GM12878 (cell line): ENCODE data around the gene SLC37A2. TPM values are rescaled to one million over a fixed set of nuclear protein-coding genes. Genes with fewer than 3 reads are reported as not detected.
A peak's percentile ranks its signal among the peaks of the same experiment; 100 is the strongest.

Experiments used
- ATF3 ChIP-seq: IDR thresholded peaks from 2 replicates; pipeline ENCODE4 v1.6.1; 2011; ENCODE audit warnings: low read depth, mild to moderate bottlenecking, low read length, moderate library complexity, borderline replicate concordance; ENCODE audit errors: extremely low read depth
- BCL11A ChIP-seq: IDR thresholded peaks from 2 replicates; pipeline ENCODE4 v1.6.1; 2011; ENCODE audit warnings: low read depth, low read length
- EED ChIP-seq: sonication (generic); IDR thresholded peaks from 2 replicates; pipeline ENCODE4 v1.6.1; 2016; ENCODE audit warnings: antibody characterized with exemption, low read depth
- EGR1 ChIP-seq, 2 experiments: IDR thresholded peaks; 1 replicate in 1 of 2; 2 replicates in 1 of 2; pipeline ENCODE4 v1.6.1; 2011 to 2012; ENCODE audit warnings: low read depth in 2 of 2, low read length in 2 of 2, borderline replicate concordance in 1 of 2, mild to moderate bottlenecking in 1 of 2, moderate library complexity in 1 of 2
- ELK1 ChIP-seq: IDR thresholded peaks from 2 replicates; pipeline ENCODE4 v1.6.1; 2012; ENCODE audit warnings: low read depth, low read length, improper control_type of control experiment
- EP300 ChIP-seq, 2 experiments: fragments of 150-350 bp in 1 of 2; IDR thresholded peaks; 2 replicates each; pipeline ENCODE4 v1.6.1; 2011 to 2012; ENCODE audit warnings: low read depth in 2 of 2, low read length in 2 of 2, borderline replicate concordance in 1 of 2, improper control_type of control experiment in 1 of 2, inconsistent platforms in 1 of 2; ENCODE audit not compliant: control insufficient read depth in 1 of 2
- HDAC2 ChIP-seq: fragments of 200-600 bp; sonication (generic); IDR thresholded peaks from 2 replicates; pipeline ENCODE4 v1.6.1; 2017
- JUNB ChIP-seq: IDR thresholded peaks from 2 replicates; pipeline ENCODE4 v1.6.1; 2016; ENCODE audit warnings: antibody characterized with exemption, mild to moderate bottlenecking
- JUND ChIP-seq: IDR thresholded peaks from 2 replicates; pipeline ENCODE4 v1.6.1; 2012; ENCODE audit warnings: low read depth, mild to moderate bottlenecking, low read length, improper control_type of control experiment, moderate library complexity
- MLLT1 ChIP-seq: fragments of 450-650 bp; IDR thresholded peaks from 2 replicates; pipeline ENCODE4 v1.6.1; 2016; ENCODE audit warnings: mild to moderate bottlenecking
- MYB ChIP-seq: fragments of 150-350 bp; IDR thresholded peaks from 2 replicates; pipeline ENCODE4 v1.6.1; 2014; ENCODE audit warnings: mild to moderate bottlenecking, low read depth, low read length, borderline replicate concordance
- NKRF ChIP-seq: fragments of 450-650 bp; conservative IDR thresholded peaks from 2 replicates; pipeline ENCODE4 v1.6.1; 2017; ENCODE audit warnings: mild to moderate bottlenecking, moderate library complexity
- RAD51 ChIP-seq: fragments of 450-650 bp; IDR thresholded peaks from 2 replicates; pipeline ENCODE4 v1.6.1; 2016; ENCODE audit warnings: moderate library complexity, mild to moderate bottlenecking, inconsistent platforms
- RELB ChIP-seq: fragments of 450-650 bp; IDR thresholded peaks from 2 replicates; pipeline ENCODE4 v1.6.1; 2017; ENCODE audit warnings: low read depth, mild to moderate bottlenecking, moderate library complexity
- STAT1 ChIP-seq: fragments of 450-650 bp; conservative IDR thresholded peaks from 2 replicates; pipeline ENCODE4 v1.6.1; 2014; ENCODE audit warnings: antibody characterized with exemption, mild to moderate bottlenecking
- STAT3 ChIP-seq: IDR thresholded peaks from 2 replicates; pipeline ENCODE4 v1.6.1; 2011; ENCODE audit warnings: low read depth, low read length, improper control_type of control experiment
- TARDBP ChIP-seq: IDR thresholded peaks from 2 replicates; pipeline ENCODE4 v1.6.1; 2016; ENCODE audit warnings: borderline replicate concordance
- ZNF217 ChIP-seq: fragments of 450-650 bp; IDR thresholded peaks from 2 replicates; pipeline ENCODE4 v1.6.1; 2017; ENCODE audit warnings: antibody characterized with exemption, mild to moderate bottlenecking
- ZNF384 ChIP-seq: IDR thresholded peaks from 2 replicates; pipeline ENCODE4 v1.6.1; 2012; ENCODE audit warnings: low read depth, mild to moderate bottlenecking, low read length, improper control_type of control experiment, borderline replicate concordance
- polyA plus RNA-seq, 11 experiments: library from polyadenylated mRNA; depleted of rRNA in 4 of 11; unstranded in 6 of 11; stranded (reverse) in 5 of 11; fragments of >200 nt; fragmentation: Nextera tagmentation in 4 of 11; fragmentation: Illumina TruSeq in 1 of 11; extraction: Ambion mirVana in 4 of 11; extraction: Trizol in 1 of 11; gene quantifications; 1 replicate in 1 of 11; 2 replicates in 10 of 11; pipeline versions ENCODE4 v1.2.1 to v1.2.3, GENCODE V29; 2011 to 2016; ENCODE audit warnings: inconsistent platforms in 2 of 11, missing spikeins in 2 of 11, low read depth in 1 of 11
- total RNA-seq, 4 experiments: library from RNA; depleted of rRNA in 3 of 4; stranded (reverse); fragments of >200 nt in 3 of 4; fragmentation: Illumina TruSeq in 1 of 4; extraction: Trizol in 1 of 4; gene quantifications; 2 replicates each; pipeline versions ENCODE4 v1.2.1 to v1.2.3, GENCODE V29; 2013 to 2021

SLC37A2 gene
- total and polyA plus RNA-seq, 10 of the 15 experiments (the other 5 are each of a cell fraction or from before 2014, with no cell fraction given): 0.26 to 9.8 (median 2.0) TPM

GRCh38 chr11:125062218-125062930 lies 731 bp upstream of the SLC37A2 start (continued):
- TF ChIP-seq MLLT1 (no peak), ELK1 (no peak), EED (peak; percentile 94; the same call in 1 of the 2 replicates), STAT3 (no peak), RELB (peak; percentile 89), TARDBP (no peak), MYB (no peak), HDAC2 (no peak), EGR1 (IDR thresholded peaks at IDR 0.05; ENCODE audit: borderline replicate concordance in 1 of 2, low read depth in 2 of 2, low read length in 2 of 2) (0 out of 3 replicates have a peak, but pooled peaks of 1 of the 2 experiments have one; percentile 23), JUNB (peak; percentile 48; the same call in 1 of the 2 replicates), ZNF384 (peak; percentile 50; the same call in 1 of the 2 replicates), ATF3 (no peak), EP300 (IDR thresholded peaks at IDR 0.05; ENCODE audit: borderline replicate concordance in 1 of 2, control insufficient read depth in 1 of 2, low read depth in 2 of 2, low read length in 2 of 2) (no peak), NKRF (no peak), BCL11A (no peak), STAT1 (no peak), ZNF217 (no peak; the same call in 1 of the 2 replicates), JUND (0 out of 2 replicates have a peak, but pooled peaks have one; percentile 53), RAD51 (no peak)
